NB4 (cell line): ENCODE data around the gene CHPF2.

Experiments
- DNase-seq: peaks from one replicate; pipeline ENCODE4 v3.0.0; 2010; ENCODE audit warnings: low read depth
- H3K4me3 ChIP-seq: one replicate; pipeline ENCODE4 v1.5.1; 2011; ENCODE audit warnings: mild to moderate bottlenecking, low read depth, low read length, moderate library complexity
- MAX ChIP-seq: IDR thresholded peaks from 2 replicates; pipeline ENCODE4 v1.6.1; 2011; ENCODE audit warnings: low read depth, low read length
- MYC ChIP-seq: IDR thresholded peaks from 2 replicates; pipeline ENCODE4 v1.6.1; 2011; ENCODE audit warnings: low read depth, low read length
- POLR2A ChIP-seq: IDR thresholded peaks from 2 replicates; pipeline ENCODE4 v1.6.1; 2011; ENCODE audit warnings: mild to moderate bottlenecking; ENCODE audit not compliant: insufficient read length; ENCODE audit errors: extremely low read depth
- TF ChIP-seq, protein P1 (sequence below): IDR thresholded peaks from one replicate; pipeline ENCODE4 v1.5.1; 2012; ENCODE audit warnings: low read depth, low read length

CHPF2 gene

DNA sequence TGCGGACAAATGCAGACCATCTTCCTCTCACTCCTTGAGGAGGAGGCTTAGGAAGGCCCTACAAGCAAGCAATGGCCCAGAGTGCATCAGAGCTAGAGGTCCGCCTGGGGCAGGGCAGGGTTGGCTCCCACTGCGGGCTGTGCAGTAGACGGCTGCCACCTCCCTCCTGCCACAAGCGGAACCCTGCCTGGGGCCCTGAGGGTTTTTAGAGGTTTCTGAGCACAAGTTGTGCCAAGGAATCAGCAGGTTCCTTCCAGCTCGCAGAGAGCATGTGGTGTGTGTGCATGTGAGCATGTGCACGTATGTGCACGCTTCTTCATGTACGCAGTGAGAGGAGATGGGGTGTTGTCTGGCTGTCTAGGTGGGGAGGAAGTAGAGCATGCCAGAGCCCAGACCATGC lies 42.1 kb downstream of the CHPF2 start:
- DNase-seq: no peak
- TF ChIP-seq, protein P1, sequence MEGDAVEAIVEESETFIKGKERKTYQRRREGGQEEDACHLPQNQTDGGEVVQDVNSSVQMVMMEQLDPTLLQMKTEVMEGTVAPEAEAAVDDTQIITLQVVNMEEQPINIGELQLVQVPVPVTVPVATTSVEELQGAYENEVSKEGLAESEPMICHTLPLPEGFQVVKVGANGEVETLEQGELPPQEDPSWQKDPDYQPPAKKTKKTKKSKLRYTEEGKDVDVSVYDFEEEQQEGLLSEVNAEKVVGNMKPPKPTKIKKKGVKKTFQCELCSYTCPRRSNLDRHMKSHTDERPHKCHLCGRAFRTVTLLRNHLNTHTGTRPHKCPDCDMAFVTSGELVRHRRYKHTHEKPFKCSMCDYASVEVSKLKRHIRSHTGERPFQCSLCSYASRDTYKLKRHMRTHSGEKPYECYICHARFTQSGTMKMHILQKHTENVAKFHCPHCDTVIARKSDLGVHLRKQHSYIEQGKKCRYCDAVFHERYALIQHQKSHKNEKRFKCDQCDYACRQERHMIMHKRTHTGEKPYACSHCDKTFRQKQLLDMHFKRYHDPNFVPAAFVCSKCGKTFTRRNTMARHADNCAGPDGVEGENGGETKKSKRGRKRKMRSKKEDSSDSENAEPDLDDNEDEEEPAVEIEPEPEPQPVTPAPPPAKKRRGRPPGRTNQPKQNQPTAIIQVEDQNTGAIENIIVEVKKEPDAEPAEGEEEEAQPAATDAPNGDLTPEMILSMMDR: no peak
- TF ChIP-seq POLR2A (no peak), MYC (no peak), MAX (no peak)
- H3K4me3 ChIP-seq: no peak overlapping the region

GRCh38 chr7:151274936-151275812 lies 42.9 kb downstream of the CHPF2 start:
- DNase-seq: no peak
- no peak overlapping the region for H3K4me3 ChIP-seq

GRCh38 chr7:151275813-151276577 lies 43.7 kb downstream of the CHPF2 start:
- no peak for TF ChIP-seq MAX
- no peak for TF ChIP-seq MYC
- TF ChIP-seq, protein P1: no peak
- DNase-seq: no peak
- H3K4me3 ChIP-seq: no peak overlapping the region

More at GRCh38 chr7:151274936-151275812, 42.9 kb downstream of the CHPF2 start:
- TF ChIP-seq, protein P1: no peak
- TF ChIP-seq MAX (no peak), POLR2A (no peak), MYC (no peak)

DNA sequence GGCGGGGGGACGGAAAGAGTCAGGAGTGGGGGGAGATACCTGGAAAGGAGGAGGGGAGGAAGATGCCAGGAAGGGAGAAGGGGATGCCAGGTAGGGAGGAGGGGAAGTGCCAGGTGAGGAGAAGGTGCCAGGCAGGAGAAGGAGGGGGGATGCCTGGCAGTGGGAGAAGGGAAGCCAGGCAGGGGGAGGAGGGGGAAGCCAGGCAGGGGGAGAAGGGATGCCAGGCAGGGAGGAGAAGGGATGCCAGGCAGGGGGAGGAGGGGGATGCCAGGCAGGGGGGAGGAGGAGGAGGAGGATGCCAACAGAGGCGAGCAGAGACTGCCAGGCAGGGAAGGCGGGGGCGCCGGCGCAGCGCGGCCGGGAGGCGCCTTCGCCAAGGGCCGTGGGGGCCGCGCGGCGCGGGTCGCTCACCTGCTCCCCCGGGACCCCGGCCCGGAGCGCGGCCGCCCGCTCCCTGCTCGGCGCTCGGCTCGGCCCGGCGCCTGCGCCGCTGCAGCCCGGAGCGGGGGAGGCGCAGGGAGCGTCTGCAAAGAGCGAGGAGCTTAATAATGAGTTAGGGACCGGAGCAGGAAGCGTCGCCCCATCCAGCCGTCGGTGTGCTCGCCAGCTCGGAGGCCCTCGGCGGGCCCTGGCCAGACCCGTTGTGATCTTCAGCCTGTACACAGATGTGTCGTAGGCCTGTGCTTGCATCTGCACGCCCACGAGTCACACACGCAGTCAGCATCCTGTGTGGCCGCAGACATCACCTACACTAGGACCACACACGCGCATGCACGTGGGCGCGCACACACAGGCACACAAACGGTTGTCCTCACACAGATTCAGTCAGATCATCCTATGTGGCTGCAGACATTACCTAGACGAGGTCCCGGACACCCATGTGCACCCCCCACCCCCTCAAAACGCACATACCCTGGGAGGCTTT lies 44.6 kb downstream of the CHPF2 start:
- peak; percentile 86 for DNase-seq
- peak overlapping the region; percentile 29 for H3K4me3 ChIP-seq
- TF ChIP-seq, protein P1: no peak
- TF ChIP-seq POLR2A (peak; percentile 63), MYC (peak; percentile 83), MAX (peak; percentile 35)

GRCh38 chr7:151277631-151278030 lies 45.3 kb downstream of the CHPF2 start:
- TF ChIP-seq MAX: no peak
- TF ChIP-seq POLR2A: no peak
- TF ChIP-seq, protein P1: no peak
- no peak for TF ChIP-seq MYC
- no peak overlapping the region for H3K4me3 ChIP-seq
- no peak for DNase-seq
